ENCODE data around the gene NSMCE4A.
A peak's percentile ranks its signal among the peaks of the same experiment; 100 is the strongest.
"Not testable (repeated sequence)": the region's sequence is repeated elsewhere in the genome, so short reads cannot be mapped to it uniquely, and the experiment has no call there.

Gene NSMCE4A

GRCh38 chr10:121974535-121975294, at the start of gene NSMCE4A:
Gene NSMCE4A, minus strand, starts transcription at chr10:121975217. Its CDS starts 52 bp downstream, at chr10:121975165.
- DNase-seq (ENCODE audit: low read depth), result peak; percentile 44

GRCh38 chr10:122023257-122023656, 48.2 kb upstream of the NSMCE4A start:
- not testable (repeated sequence) for DNase-seq (ENCODE audit: low read depth)

GRCh38 chr10:122022276-122022675, 47.3 kb upstream of the NSMCE4A start:
- DNase-seq (ENCODE audit: low read depth), result no peak

GRCh38 chr10:122021828-122022227, 46.8 kb upstream of the NSMCE4A start:
- no peak for DNase-seq (ENCODE audit: low read depth)

GRCh38 chr10:122021379-122021778, 46.4 kb upstream of the NSMCE4A start:
- no peak for DNase-seq (ENCODE audit: low read depth)

- no peak for DNase-seq (ENCODE audit: low read depth)
Measured at GRCh38 chr10:122020226-122020625, 45.2 kb upstream of the NSMCE4A start.

- DNase-seq (ENCODE audit: low read depth), result no peak
Measured at GRCh38 chr10:122019414-122019975, 44.5 kb upstream of the NSMCE4A start.

GRCh38 chr10:122018951-122019413, 44.0 kb upstream of the NSMCE4A start:
- no peak for DNase-seq (ENCODE audit: low read depth)

GRCh38 chr10:122018491-122018890, 43.5 kb upstream of the NSMCE4A start:
- DNase-seq (ENCODE audit: low read depth), result no peak

GRCh38 chr10:122017926-122018325, 42.9 kb upstream of the NSMCE4A start:
- not testable (repeated sequence) for DNase-seq (ENCODE audit: low read depth)

- DNase-seq (ENCODE audit: low read depth), result no peak
Measured at GRCh38 chr10:122014652-122015248, 39.7 kb upstream of the NSMCE4A start.

GRCh38 chr10:122013311-122013780, 38.3 kb upstream of the NSMCE4A start:
- no peak for DNase-seq (ENCODE audit: low read depth)

- no peak for DNase-seq (ENCODE audit: low read depth)
Measured at GRCh38 chr10:122012731-122013130, 37.7 kb upstream of the NSMCE4A start.

GRCh38 chr10:122010405-122011050, 35.5 kb upstream of the NSMCE4A start:
- DNase-seq (ENCODE audit: low read depth), result no peak

GRCh38 chr10:122007415-122007814, 32.4 kb upstream of the NSMCE4A start:
- DNase-seq (ENCODE audit: low read depth), result no peak

- no peak for DNase-seq (ENCODE audit: low read depth)
Measured at GRCh38 chr10:122001698-122002097, 26.7 kb upstream of the NSMCE4A start.

GRCh38 chr10:121999301-121999700, 24.3 kb upstream of the NSMCE4A start:
- DNase-seq (ENCODE audit: low read depth), result no peak

GRCh38 chr10:121998462-121998861, 23.4 kb upstream of the NSMCE4A start:
- DNase-seq (ENCODE audit: low read depth), result no peak

- no peak for DNase-seq (ENCODE audit: low read depth)
Measured at GRCh38 chr10:121994429-121994941, 19.5 kb upstream of the NSMCE4A start.

- DNase-seq (ENCODE audit: low read depth), result not testable (repeated sequence)
Measured at GRCh38 chr10:121991727-121992126, 16.7 kb upstream of the NSMCE4A start.

GRCh38 chr10:121990015-121990677, 15.1 kb upstream of the NSMCE4A start:
- DNase-seq (ENCODE audit: low read depth), result no peak
